ENCODE measurements around the gene DUSP15.

DUSP15 gene

DNA sequence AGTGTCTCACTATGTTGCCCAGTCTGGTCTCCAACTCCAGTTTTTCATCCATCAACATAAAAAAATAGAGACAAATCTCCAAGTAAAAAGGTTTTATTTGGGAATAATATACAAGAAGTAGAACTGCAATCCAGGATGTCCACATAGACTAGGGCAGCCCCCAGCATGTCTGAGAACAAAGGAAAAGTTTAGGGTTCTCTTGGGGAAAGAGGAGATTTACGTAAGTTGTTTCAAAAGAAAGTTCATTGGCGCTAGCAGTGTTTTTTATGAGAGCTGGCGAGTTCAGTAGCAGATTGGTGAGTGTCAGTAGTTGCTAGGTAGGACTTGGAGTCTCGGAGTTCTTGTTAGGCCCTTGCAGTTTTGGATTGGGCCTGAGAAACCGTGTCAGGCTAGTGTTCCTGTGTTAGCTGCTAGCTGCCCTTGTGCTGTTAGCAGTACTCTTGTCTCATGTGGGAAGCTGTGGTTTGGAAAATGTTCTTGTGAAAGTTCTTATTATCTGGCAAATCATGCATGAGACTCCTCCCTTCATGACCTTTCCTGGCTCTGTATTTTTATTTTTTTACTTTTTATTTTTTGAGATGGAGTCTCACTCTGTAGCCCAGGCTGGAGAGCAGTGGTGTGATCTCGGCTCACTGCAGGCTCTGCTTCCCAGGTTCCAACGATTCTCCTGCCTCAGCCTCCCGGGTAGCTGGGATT lies 24.8 kb upstream of the DUSP15 start:
- no peak overlapping the region for H3K4me3 ChIP-seq (ENCODE audit: low read depth, low read length)
- no peak for TF ChIP-seq CTCF (IDR thresholded peaks at IDR 0.05; ENCODE audit: low read depth, low read length, missing control alignments)
- DNase-seq (ENCODE audit: low read depth) = peak; percentile 86

DNA sequence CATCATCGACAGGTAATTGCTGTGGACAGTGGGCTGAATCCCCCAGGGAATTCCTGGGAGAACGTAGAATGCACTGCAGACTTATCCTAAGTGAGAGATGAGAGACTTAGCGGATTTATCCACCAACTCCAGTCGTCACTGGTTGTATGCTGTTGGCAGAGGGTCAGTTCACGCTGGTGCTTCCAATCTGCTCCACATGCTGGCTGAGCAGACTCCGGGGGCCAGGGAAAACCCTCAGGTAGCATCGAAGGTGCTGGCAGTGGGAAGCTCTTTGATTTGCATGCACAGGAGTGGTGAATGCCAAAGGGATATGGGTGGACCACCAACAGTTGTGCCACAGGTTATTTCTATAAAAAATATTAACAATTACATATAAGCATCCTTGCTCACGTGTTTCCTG lies 20.3 kb upstream of the DUSP15 start:
- TF ChIP-seq CTCF (IDR thresholded peaks at IDR 0.05; ENCODE audit: low read depth, low read length, missing control alignments) = no peak
- DNase-seq (ENCODE audit: low read depth) = no peak
- no peak overlapping the region for H3K4me3 ChIP-seq (ENCODE audit: low read depth, low read length)

DNA sequence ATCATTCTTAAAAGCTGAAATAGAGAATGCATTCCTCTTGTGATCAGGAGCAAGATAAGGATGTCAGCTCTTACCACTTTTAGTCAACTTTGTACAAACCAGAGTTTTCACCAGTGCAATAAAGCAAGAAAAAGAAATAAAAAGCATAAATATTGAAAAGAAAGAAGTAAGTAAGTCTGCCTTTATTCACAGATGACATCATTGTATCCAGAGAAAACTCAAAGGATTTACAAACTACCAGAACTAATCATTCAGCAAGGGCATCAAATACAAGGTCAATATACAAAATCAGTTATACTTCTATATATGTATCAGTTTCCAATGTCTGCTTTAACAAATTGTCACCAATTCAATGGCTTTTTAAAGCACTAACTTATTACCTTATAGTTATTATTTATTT lies 13.5 kb upstream of the DUSP15 start:
- no peak for TF ChIP-seq CTCF (IDR thresholded peaks at IDR 0.05; ENCODE audit: low read depth, low read length, missing control alignments)

GRCh38 chr20:31881945-31882344 lies 11.6 kb upstream of the DUSP15 start:
- no peak overlapping the region for H3K4me3 ChIP-seq (ENCODE audit: low read depth, low read length)
- no peak for DNase-seq (ENCODE audit: low read depth)
- TF ChIP-seq CTCF (IDR thresholded peaks at IDR 0.05; ENCODE audit: low read depth, low read length, missing control alignments) = no peak

More for the DNA sequence above, 13.5 kb upstream of the DUSP15 start:
- DNase-seq (ENCODE audit: low read depth) = no peak
- no peak overlapping the region for H3K4me3 ChIP-seq (ENCODE audit: low read depth, low read length)

DNA sequence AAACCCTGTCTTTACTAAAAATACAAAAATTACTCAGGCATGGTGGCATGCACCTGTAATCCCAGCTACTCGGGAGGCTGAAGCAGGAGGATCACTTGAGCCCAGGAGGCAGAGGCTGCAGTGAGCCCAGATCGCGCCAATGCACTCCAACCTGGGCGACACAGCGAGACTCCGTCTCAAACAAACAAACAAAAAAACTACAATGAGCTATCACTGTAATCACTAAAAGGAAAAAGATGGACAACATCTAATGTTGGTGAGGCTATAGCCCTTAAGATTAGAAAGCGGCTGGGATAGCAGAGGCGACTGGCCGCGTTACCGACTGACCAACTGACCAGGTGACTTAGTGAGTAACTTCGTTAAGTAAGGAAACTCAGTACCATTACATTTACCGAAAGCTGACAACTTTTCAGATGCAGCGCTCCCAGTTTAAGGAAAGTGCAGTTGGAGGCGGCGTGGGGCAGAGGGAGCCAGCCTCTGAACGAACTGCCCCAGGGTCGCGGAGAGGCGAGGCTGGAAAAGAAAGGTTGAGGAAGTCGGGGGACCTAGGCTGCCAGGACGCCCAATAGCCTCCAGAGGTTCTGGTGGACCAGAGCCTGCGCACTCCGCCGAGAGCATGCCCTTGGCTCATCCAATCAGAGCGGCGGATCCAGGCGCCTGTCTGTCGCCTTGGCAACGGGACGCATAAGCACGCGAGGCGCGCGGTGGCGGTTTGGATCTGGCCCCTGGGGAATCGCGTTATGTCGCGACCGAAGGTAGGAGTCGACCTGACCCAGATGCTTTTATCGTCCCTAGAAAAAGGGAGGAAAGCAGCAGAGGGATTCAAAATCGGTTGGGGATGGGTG lies 9.0 kb upstream of the DUSP15 start:
- H3K4me3 ChIP-seq (ENCODE audit: low read depth, low read length) = peak overlapping the region; percentile 62
- DNase-seq (ENCODE audit: low read depth) = peak; percentile 68
- TF ChIP-seq CTCF (IDR thresholded peaks at IDR 0.05; ENCODE audit: low read depth, low read length, missing control alignments) = no peak

DNA sequence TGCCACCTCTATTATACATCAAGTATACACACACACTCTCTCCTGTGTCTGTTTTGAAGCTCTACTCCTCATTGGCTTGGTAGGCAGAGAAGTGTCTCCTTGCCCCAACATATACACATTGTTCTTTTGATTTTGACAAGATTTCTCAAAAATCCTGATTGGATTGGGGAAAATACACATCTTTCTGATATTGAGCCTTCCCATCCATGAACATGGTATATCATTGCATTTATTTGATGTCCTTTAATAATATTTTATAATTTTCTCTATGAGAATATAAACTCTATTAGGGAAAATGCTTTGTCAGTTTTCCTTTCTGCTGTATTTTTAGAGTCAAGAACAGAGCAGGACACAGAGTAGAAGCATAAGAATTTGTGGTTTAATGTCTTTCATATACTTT lies 7.4 kb upstream of the DUSP15 start:
- no peak for TF ChIP-seq CTCF (IDR thresholded peaks at IDR 0.05; ENCODE audit: low read depth, low read length, missing control alignments)
- no peak for DNase-seq (ENCODE audit: low read depth)
- no peak overlapping the region for H3K4me3 ChIP-seq (ENCODE audit: low read depth, low read length)
